ENCODE measurements around the gene PET117.
"Not testable (repeated sequence)": the region's sequence is repeated elsewhere in the genome, so short reads cannot be mapped to it uniquely, and the experiment has no call there.

PET117 gene

GRCh38 chr20:18165553-18165952, 27.9 kb downstream of the PET117 start:
- DNase-seq: no peak

- no peak for DNase-seq
These were observed 28.7 kb downstream of the PET117 start for GRCh38 chr20:18166241-18166881.

GRCh38 chr20:18166950-18167349, 29.3 kb downstream of the PET117 start:
- DNase-seq: no peak

GRCh38 chr20:18172379-18172778, 34.7 kb downstream of the PET117 start:
- DNase-seq: no peak

GRCh38 chr20:18174906-18175683, 37.4 kb downstream of the PET117 start:
- no peak for DNase-seq

GRCh38 chr20:18176318-18176785, 38.7 kb downstream of the PET117 start:
- DNase-seq: no peak

GRCh38 chr20:18180366-18180765, 42.7 kb downstream of the PET117 start:
- DNase-seq: not testable (repeated sequence)

GRCh38 chr20:18180815-18181214, 43.2 kb downstream of the PET117 start:
- DNase-seq: no peak

GRCh38 chr20:18187020-18187419, 49.4 kb downstream of the PET117 start:
- DNase-seq: no peak

- no peak for DNase-seq
These were observed 50.8 kb downstream of the PET117 start for GRCh38 chr20:18188434-18188833.

GRCh38 chr20:18190338-18191233, 52.9 kb downstream of the PET117 start:
- no peak for DNase-seq

GRCh38 chr20:18191306-18191705, 53.6 kb downstream of the PET117 start:
- DNase-seq: no peak

Data from activated CD4-positive, alpha-beta T cell treated with anti-CD3 and anti-CD28 coated beads, Interleukin-2, amount 50 U/mL, for 4 hours (primary cell).